Gastroesophageal sphincter (tissue), 3 donors: ENCODE data around the gene NHEJ1.

Experiments
- POLR2A ChIP-seq, 2 donors: fragments of 450-650 bp; IDR thresholded peaks; one replicate each; pipeline ENCODE4 v1.6.1; 2017; ENCODE audit warnings: antibody characterized with exemption in 2 of 2, mild to moderate bottlenecking in 2 of 2, moderate library complexity in 1 of 2
- POLR2AphosphoS5 ChIP-seq: sonication (generic); formaldehyde crosslinking; IDR thresholded peaks from one replicate; pipeline ENCODE4 v1.6.1; 2017; ENCODE audit warnings: antibody characterized with exemption
- TF ChIP-seq, protein P1 (sequence below), 4 experiments: fragments of 200-600 bp in 2 of 4; fragments of 450-650 bp in 2 of 4; sonication (generic) in 1 of 4; IDR thresholded peaks; one replicate each; pipeline ENCODE4 v1.5.1; 2017 to 2019; ENCODE audit warnings: antibody characterized with exemption in 4 of 4, mild to moderate bottlenecking in 2 of 4, moderate library complexity in 2 of 4

- TF ChIP-seq, protein P1, sequence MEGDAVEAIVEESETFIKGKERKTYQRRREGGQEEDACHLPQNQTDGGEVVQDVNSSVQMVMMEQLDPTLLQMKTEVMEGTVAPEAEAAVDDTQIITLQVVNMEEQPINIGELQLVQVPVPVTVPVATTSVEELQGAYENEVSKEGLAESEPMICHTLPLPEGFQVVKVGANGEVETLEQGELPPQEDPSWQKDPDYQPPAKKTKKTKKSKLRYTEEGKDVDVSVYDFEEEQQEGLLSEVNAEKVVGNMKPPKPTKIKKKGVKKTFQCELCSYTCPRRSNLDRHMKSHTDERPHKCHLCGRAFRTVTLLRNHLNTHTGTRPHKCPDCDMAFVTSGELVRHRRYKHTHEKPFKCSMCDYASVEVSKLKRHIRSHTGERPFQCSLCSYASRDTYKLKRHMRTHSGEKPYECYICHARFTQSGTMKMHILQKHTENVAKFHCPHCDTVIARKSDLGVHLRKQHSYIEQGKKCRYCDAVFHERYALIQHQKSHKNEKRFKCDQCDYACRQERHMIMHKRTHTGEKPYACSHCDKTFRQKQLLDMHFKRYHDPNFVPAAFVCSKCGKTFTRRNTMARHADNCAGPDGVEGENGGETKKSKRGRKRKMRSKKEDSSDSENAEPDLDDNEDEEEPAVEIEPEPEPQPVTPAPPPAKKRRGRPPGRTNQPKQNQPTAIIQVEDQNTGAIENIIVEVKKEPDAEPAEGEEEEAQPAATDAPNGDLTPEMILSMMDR (IDR thresholded peaks at IDR 0.05) = no peak
- TF ChIP-seq POLR2A (IDR thresholded peaks at IDR 0.05) (no peak), POLR2AphosphoS5 (no peak)
Measured at GRCh38 chr2:219087361-219087760, 73.3 kb downstream of the NHEJ1 start.
